Mammary epithelial cell (primary cell): ENCODE measurements around the gene ILDR1.

ENCODE experiments used
- EZH2 ChIP-seq: IDR thresholded peaks from 2 replicates; pipeline ENCODE4 v1.6.1; 2012; ENCODE audit warnings: low read length, inconsistent platforms, borderline replicate concordance
- TF ChIP-seq, protein P1 (sequence below), 2 donors: IDR thresholded peaks in 1 of 2; conservative IDR thresholded peaks in 1 of 2; 2 replicates each; pipeline ENCODE4 v1.5.1; 2011 to 2012; ENCODE audit warnings: inconsistent platforms in 2 of 2, low read length in 2 of 2, mild to moderate bottlenecking in 2 of 2, control low read depth in 1 of 2, low read depth in 1 of 2; ENCODE audit not compliant: insufficient read depth in 1 of 2; ENCODE audit errors: extremely low read depth in 1 of 2

DNA sequence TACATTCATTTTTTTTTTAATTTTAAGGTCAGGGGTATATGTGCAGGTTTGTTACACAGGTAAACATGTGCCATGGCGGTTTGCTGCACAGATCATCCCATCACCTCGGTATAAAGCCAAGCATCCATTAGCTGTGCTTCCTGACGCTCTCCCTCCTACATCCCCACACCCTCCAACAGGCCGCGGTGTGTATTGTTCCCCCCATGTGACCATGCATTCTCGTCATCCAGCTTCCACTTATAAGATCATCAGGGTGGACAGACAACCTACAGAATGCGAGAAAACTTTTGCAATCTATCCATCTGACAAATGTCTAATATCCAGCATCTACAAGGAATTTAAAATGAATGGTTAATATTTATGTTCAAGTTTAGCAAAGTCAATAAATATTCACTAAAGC lies 19.4 kb downstream of the ILDR1 start:
- TF ChIP-seq, protein P1, sequence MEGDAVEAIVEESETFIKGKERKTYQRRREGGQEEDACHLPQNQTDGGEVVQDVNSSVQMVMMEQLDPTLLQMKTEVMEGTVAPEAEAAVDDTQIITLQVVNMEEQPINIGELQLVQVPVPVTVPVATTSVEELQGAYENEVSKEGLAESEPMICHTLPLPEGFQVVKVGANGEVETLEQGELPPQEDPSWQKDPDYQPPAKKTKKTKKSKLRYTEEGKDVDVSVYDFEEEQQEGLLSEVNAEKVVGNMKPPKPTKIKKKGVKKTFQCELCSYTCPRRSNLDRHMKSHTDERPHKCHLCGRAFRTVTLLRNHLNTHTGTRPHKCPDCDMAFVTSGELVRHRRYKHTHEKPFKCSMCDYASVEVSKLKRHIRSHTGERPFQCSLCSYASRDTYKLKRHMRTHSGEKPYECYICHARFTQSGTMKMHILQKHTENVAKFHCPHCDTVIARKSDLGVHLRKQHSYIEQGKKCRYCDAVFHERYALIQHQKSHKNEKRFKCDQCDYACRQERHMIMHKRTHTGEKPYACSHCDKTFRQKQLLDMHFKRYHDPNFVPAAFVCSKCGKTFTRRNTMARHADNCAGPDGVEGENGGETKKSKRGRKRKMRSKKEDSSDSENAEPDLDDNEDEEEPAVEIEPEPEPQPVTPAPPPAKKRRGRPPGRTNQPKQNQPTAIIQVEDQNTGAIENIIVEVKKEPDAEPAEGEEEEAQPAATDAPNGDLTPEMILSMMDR (conservative IDR thresholded peaks at IDR 0.05 in 1 of 2, IDR thresholded peaks at IDR 0.05 in 1 of 2; ENCODE audit: extremely low read depth in 1 of 2, insufficient read depth in 1 of 2, low read depth in 1 of 2, low read length in 2 of 2) = no peak
- TF ChIP-seq EZH2 = no peak
